Suppressor macrophage (primary cell): Measurements from ENCODE around the gene CPSF6.

ENCODE experiments used
- DNase-seq, 4 experiments: peaks; one replicate each; pipeline ENCODE4 v3.0.0-alpha.2; 2020 to 2022
- total RNA-seq, 17 experiments: gene quantifications; one replicate each; lab custom pipeline; 2026; ENCODE audit warnings: mixed read lengths in 6 of 17, inconsistent platforms in 3 of 17; lab: John Stamatoyannopoulos, UW

Gene CPSF6, protein sequence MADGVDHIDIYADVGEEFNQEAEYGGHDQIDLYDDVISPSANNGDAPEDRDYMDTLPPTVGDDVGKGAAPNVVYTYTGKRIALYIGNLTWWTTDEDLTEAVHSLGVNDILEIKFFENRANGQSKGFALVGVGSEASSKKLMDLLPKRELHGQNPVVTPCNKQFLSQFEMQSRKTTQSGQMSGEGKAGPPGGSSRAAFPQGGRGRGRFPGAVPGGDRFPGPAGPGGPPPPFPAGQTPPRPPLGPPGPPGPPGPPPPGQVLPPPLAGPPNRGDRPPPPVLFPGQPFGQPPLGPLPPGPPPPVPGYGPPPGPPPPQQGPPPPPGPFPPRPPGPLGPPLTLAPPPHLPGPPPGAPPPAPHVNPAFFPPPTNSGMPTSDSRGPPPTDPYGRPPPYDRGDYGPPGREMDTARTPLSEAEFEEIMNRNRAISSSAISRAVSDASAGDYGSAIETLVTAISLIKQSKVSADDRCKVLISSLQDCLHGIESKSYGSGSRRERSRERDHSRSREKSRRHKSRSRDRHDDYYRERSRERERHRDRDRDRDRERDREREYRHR
- 33.6 to 85.3 (median 61.3) reads per million in 17 experiments for total RNA-seq

DNA sequence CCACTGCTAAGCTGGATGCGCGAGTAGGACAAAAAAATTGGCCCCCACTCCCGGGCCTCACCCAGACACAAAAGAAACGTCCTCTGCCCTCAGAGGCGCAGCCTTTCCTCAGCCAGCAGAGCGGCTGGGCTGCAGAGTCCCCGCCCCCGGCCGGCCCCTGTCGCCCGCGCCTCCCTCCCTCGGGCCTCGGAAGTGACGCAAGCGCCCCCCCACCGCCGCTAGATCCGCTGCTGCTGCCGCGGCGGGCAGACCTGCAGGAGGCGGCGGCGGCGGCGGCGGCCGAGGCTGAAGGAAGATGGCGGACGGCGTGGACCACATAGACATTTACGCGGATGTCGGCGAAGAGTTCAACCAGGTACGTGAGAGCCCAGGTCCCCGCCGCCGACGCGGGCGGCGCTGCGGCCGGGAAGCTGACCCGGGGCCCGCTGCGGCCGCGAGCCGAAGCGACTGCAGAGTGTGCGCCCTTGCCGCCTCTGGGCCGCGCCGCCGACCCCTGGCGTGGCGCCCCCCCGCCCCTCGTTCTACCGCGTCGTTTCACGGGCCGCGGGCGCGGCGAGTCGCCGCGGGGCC is at the start of gene CPSF6:
TSS of gene CPSF6 (plus strand) at position 218 of the 570 bp plus-strand sequence. CDS start at position 296, 78 bp downstream.
- peak; percentile 97 to 100 (median 98) for DNase-seq

DNA sequence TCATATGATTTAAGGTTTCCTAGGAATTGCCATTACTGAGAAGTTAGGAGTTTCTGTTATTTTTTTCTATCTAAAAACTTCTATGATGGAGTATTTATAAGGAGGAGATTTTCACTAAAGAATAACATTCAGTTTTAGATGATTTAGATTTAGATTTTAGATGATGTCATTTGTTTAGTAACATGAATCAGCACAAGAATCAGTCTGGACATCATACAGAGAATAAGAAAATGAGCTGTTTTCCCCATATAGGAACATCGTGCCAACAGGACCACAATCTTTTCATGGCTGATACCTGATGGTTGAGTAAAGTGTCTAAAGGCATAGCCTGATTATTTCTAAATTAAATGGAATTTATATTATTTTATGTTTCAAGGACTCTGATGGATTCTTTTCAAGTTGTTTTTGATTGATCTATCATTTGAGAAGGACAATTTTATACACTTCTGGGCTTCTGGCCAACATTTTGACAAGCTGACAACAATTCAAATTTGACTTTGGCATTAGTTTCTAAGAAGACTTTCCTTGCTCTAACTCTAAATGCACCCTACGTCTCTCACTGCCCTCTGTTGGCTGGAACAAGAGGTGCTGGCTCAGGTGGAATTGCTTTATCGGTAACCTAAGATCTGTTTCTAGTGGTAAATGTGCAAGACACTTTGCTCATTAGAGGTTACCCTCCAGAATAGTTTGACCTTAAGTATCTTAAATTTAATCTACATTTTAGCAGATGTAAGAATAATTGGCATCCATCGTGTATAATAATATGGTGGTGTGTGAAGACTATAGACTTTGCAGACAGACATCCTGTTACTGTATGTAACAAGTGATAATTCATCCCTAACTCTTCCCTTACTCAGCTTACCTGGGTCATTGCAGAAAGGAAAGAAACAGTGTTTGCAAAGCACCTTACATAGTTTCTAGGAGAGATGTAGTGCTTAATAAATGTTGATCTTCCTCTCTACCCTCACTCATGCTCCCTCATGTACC is 42.8 kb upstream of the CPSF6 start:
- peak in 1 of 4 experiments; percentile 4 for DNase-seq

DNA sequence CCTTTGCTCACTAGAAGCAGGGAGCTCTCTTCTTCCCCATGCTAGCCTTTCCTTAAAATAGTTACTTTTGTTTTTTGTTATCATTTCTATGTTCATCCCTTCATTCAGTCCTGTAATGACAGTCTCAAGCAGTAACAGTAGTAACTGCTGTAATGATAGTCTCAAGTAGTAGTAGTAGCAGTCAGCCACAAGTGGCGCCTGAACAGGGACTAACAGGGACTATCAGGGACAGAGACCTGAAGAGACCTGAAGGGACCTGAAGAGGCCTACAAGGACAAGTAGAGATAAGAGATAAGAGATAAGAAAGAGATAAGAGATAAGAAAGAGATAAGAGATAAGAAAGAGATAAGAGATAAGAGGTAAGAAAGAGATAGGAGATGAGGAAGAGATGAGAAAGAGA is 39.4 kb upstream of the CPSF6 start:
- peak in 1 of 4 experiments; percentile 10 for DNase-seq

DNA sequence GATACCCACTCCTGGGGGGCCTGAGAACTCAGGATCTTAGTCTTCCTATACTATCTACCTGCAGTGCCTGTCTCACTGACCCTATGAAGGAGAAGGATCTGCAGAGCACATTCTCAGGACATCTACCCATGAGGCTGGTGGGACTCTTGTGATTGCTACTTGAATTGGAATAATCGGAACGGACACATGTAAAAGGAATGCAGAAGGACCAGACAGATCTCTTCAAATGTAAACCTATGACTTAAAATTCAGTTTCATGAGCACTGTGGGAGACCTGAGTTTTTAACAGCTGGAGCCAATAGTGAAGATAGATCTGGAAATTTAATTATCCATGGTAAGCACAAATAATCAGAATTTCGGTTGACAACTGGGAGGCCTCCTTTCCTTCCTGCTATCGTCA is 35.2 kb upstream of the CPSF6 start:
- DNase-seq, result no peak

DNA sequence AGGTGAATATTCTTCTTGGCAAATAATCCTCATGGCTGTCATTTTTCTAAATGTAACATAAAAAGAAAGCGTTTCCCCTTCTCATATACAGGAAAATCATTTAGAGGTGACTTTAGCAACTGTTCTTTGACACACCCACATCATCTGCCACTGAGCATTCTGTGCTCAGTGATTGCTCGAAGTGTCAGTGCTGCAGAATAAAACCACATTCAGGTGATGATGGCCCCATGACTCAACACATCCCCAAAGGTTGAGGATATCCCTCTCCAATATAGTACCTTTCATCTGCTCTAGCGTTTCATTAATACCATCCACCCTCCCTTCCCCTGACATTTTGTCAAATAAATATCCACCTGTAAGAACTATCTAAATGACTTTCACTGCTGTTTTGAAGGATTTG is 28.7 kb upstream of the CPSF6 start:
- no peak for DNase-seq

DNA sequence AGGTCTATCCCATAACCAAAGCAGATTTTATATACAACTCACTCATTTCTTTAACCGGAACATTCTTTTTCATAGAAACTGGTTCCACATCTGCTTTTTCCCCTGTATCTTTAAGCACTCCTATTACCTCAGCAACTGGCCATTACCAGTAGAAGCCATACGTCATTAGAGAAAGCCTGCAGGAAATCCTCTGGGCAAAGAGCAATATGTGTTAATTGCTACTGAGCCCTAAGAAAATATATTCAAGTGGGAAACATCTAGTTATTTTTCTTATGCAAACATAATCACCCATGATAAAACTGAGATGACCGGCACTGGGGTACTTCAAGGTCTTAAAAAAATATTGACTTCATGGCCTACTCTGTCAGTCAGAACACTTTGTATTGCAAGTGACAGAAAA is 28.2 kb upstream of the CPSF6 start:
- no peak for DNase-seq

DNA sequence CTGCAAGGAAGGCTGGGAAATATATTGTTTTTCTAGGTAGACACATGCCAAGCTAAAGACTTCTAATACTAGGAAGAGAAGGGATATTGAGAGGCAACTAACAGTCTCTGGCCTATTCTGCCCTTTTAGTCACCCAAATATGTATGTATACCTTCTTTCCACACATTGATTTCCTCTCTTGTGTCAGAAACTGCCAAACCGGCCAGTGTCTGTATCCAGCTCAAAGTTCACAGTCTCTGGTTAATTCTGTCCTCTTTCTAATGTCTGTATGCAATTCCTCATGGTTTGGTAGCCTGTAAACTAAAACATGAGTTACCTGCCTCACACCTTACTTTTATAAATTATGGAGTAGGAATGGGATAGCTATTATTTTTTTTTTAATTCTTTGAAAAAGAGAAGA is 25.2 kb upstream of the CPSF6 start:
- DNase-seq, result no peak

DNA sequence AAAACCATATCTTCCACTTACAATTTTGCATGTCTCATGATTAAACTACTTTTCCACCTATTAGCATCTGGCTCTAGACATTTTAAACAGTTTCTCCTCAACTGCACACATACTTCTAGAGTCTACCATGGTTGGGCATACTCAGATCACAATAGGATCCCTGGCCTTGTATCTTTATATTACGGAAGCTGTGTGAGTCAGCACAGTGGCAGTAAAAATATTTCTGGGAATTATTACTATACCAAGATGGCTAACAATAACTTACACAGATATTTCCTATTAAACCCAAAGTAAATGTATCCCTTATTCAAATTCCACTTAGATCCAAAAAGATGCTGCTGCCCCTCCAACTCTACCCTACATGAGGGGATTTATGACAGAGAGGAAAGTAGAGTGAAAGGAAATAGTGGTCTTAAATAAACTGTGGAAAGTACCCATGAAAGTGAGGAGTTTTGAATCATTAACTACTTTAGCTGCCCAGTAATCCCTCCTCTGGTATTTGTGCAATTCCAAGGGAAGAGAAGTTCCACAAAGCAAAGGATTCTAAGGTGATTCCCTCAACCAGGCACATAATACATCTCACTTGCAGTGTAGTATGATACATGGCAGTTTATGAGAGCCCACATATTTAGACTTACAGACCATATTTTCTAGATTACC is 14.0 kb upstream of the CPSF6 start:
- DNase-seq, result no peak

DNA sequence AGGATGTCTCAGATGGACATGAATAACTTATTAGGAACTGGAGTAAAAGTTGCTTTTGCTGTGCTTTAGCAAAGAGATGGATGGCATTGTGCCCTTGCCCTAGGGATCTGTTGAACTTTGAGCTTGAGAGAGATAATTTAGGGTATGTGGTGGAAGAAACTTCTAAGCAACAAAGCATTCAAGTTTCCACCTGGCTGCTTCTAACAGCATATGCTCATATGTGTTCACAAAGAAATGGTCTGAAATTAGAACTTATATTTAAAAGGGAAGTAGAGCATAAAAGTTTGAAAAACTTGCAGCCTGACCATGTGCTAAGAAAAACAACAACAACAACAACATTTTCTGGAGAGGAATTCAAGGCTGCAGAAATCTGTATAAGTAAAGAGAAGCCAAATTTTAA is 7.9 kb upstream of the CPSF6 start:
- DNase-seq, result no peak

DNA sequence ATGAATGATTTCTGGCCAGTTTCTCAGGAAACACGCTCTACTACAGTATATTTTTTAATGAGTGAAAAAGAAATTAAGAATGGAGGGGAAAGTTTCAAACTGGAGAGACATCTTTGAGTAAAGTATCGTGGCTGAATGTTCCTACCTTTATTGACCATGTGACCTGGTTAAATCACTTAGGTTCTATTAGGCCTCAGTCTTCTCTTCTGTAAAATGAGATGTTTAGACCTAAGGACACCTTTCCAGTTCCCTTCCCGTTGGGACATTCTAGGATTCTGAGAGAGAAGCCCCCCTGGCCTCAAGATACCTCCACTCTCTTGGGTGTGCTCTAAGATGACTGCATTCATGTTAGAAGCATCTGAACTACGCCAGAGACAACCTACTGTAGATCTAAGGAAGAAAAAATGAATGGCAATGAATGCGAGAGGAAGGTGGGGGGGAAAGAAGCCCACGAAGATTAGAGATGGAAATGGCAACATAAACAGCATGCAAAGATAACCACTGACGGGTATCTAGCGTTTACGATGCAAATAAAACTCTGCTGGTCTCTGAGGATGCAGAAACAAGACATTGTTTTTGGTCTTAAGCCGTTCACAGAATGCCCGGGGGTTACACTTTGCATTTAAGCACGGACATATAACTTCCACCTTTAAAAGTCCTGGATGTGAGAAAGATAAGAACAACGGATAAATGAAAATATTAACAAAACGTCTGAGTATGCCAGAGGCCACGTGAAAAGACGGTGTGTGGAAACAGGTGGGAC is 599 bp upstream of the CPSF6 start:
- DNase-seq, result no peak

DNA sequence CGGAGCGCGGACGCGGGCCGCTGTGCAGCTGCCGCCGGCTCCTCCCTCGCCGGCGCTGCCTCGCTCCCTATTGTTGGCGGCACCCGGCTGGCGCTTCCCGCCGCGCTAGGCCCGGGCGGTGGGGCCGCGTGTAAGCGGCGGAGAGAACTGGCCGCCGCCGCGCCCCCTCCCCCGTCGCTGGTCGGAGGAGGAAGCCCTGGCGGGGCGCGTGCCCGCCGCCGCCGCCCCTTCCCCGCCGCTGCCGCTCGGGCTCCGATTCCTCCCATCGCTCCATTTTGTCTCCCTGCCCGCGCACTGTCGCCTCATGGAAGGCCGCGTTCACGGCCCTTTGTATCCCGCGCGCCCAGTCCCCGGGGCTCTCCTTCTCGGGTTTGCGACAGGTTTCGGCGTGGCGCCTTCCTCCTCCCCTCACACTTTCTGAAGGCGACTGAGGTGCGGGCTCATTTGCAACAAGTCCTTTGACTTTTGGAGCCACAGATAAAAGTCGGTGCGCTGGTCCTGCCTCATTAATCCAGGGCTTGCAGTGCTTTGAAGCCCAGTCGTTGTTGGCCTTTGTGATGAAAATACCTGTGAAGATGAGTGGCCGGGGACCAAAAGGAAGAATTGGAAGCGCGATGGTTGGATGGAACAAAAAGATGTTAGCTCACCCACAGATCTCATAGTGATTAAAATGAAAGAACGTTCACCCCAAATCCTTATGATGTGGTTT is 707 bp downstream of the CPSF6 start:
- peak; percentile 58 to 84 (median 69) for DNase-seq

DNA sequence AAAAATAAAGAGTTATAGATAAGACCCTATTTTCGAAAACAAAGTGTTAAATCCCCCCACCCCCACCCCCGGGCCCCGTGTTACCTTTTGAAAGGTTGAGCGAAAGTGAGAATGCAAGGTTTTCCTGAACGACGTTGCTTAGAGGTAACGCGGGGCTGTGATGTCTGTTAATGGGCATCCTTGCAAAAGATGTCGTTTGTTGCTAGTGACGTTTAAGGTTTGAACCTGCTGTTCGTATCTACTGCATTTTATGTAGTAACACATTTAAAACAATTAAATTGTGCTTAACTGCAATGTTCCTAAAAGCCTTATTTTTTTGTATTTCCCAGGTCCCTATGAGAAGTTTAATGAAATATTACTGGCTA is 1.2 kb downstream of the CPSF6 start:
- peak in 1 of 4 experiments; percentile 19 for DNase-seq

DNA sequence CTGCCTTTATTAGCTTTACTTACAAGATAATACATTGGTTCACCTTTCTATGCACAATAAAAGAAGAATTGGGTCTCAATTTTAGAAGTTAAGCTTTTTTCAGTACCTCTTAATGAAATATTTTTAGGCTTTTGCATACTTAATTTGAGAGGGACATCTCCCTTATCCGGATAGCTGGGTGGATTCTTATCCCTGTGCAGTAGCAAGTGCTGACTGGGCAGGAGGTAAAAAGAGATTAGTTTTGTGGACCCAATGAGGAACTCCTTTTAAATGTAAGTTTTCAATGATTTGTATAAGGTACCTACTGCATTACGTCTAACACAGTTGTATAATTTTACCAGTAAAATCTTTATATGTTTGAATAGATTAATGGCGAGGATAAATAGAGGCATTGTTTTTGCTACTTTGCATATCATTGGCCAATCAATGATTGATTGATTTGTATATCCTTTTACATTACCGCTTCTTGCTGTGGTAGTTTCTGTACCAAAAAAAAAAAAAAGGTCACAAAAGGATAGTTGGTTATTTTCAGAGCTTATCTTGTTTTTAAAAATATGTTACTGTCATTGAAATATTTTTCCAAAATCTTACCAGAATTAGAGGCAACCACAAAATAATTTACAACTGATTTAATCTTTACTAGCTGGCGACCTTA is 2.2 kb downstream of the CPSF6 start:
- DNase-seq, result no peak

DNA sequence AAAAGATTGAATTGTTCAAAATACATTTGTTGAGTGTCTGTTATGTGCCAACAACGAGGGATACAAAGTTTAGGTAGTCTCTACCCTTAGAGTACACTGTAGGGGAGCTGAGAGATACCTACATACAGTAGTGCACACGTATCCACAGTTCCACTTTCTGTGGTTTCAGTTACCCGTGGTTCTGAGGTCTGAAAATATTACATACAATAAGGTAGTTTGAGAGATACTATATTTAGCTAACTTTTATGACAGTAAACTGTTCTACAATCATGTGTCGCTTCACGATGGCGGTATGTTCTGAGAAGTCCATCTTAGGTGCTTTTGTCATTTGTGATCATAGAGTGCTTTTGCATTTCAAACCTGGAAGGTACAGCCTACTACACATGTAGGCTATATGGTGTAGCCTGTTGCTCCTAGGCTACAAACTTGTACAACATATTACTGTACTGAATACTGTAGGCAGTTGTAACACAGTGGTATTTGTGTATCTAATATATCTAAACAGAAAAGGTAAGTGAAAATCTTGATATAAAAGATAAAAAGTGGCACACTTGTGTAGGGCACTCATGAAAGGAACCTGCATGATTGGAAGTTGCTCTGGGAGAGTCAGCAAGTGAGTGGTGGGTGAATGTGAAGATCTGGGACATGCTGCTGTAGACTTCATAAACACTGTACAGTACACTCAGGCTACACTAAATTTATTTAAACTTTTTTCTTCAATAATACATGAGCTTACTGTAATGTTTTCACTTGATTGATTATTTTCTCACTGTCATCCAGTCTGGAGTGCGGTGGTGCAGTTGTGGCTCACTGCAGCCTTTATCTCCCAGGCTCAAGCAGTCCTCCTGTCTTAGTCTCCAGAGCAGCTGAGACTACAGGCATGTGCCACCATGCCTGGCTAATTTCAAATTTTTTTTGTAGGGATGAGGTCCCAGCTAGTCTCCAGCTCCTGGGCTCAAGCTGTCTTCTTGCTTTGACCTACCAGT is 4.0 kb downstream of the CPSF6 start:
- DNase-seq, result no peak

DNA sequence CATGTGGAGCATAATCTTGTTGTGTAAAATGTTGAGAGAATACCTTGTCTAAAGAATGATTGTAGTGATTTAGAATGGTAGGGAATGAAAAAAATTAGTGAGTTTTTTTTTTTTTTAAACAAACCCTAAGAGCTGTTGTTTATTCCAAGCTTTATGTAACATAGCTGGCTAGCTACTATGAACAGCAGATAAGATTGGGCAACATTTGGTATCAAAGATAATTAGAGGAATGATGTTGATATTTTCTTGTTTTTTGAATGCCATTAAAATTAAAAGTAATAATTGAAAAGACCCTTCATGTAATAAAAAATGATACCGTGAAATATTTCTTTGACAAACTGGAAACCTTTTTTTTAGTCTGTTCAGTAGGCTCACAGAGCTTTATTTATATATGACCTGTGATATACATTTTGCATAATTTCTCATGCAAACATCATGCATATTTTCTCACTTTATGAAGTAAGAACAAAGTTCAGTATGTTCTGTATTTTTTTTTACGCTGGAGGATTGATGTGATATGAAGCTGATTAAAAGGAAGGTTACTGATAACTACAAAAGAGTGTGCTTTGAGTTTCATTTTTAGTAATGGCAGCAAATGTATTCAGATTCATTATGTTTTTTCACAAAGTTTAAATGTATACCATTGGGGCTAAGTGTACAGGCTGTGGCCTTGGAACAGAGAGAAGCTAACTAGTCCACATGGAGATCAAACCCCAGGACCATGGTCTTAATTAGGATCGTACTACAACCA is 8.1 kb downstream of the CPSF6 start:
- no peak for DNase-seq

DNA sequence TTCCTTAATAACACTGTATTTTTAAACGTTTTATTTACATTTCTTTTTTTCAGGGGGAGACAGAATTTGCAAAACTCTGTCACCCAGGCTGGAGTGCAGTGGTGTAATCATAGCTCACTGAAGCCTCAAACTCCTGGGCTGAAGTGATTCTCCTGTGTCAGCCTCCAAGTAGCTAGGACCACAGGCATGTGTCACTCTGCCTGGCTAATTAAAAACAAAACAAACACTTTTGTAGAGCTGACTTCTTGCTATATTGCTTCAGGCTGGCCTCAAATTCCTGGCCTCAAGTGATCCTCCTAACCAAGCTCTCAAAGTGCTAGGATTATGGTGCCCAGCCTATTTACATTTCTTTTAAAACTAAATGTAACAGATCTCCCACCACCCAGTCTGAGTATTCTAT is 12.7 kb downstream of the CPSF6 start:
- DNase-seq, result no peak

DNA sequence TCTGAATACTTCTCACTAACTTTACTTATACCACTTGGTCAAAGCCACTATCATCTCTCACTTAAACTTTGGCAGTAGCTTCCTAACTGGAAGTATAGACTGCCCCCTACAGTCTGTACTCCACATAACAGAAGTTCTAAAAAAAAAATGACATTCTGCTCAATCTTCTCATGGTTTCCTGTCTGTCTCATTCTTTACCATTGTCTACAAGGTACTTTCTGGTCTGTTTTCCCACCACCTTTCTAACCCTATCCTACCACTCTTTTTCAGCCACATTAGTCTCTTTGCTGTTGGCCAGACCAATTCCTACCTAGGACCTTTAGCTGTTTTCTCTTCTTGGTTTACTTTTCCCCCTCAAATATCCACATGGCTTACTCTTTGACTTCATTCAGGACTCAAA is 14.7 kb downstream of the CPSF6 start:
- peak; percentile 48 to 76 (median 61) for DNase-seq

DNA sequence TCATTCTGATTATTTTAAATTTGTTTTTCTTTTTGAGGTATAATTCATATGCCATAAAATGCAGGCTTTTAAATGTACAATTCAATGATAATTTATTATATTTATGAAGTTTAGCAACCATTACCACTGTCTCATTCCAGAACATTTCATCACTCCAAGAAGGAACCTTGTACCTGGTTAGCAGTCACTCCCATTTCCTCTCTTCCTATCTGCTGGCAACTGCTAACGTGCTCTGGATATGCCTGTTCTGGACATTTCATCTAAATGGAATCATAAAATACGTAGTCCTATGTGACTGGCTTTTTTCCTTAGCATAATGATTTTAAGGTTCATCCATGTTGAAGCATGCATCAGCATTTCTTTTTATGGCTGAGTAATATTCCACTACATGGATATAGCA is 15.5 kb downstream of the CPSF6 start:
- no peak for DNase-seq
